SK-N-SH (cell line): Measurements from ENCODE around the gene PBXIP1. TPM values are rescaled to one million over a fixed set of nuclear protein-coding genes. Genes with fewer than 3 reads are reported as not detected.

ENCODE experiments used
- CTCF ChIA-PET: fragments of 300-600, 350-600 bp; formaldehyde crosslinking; extraction: SDS; loops from one replicate; lab custom pipeline; 2021; lab: Yijun Ruan, JAX
- POLR2A ChIA-PET: fragments of 350-600 bp; sonication (Branson Sonifier 250); formaldehyde crosslinking; extraction: SDS; loops from one replicate; lab custom pipeline; 2020; ENCODE audit warnings: antibody characterized with exemption, inconsistent platforms; lab: Yijun Ruan, JAX
- DNase-seq: peaks from one replicate; pipeline ENCODE4 v3.0.0; 2012
- H2AFZ ChIP-seq: fragments of 200-600 bp; sonication (generic); 2 replicates; pipeline ENCODE4 v1.8.1; 2016; ENCODE audit warnings: antibody characterized with exemption, mild to moderate bottlenecking, low read depth
- H3F3A ChIP-seq: fragments of 200-600 bp; sonication (generic); replicated peaks from 2 replicates; pipeline ENCODE3; 2016; ENCODE audit warnings: antibody characterized with exemption, mild to moderate bottlenecking; ENCODE audit not compliant: insufficient read depth
- H3K27ac ChIP-seq, 2 experiments: fragments of 200-500 bp in 1 of 2; fragments of 200-600 bp in 1 of 2; sonication (Bioruptor generic) in 1 of 2; sonication (generic), shearing (Covaris generic) in 1 of 2; 2 replicates each; pipeline versions ENCODE4 v1.5.1 to v1.6.1; 2014 to 2016; ENCODE audit warnings: low read depth in 2 of 2, inconsistent platforms in 1 of 2, low read length in 1 of 2, mild to moderate bottlenecking in 1 of 2, mixed read lengths in 1 of 2
- H3K27me3 ChIP-seq: fragments of 200-600 bp; sonication (generic), shearing (Covaris generic); 2 replicates; pipeline ENCODE4 v1.6.1; 2016; ENCODE audit warnings: mixed run types; ENCODE audit not compliant: insufficient read depth
- H3K36me3 ChIP-seq, 2 experiments: fragments of 200-500 bp in 1 of 2; fragments of 200-600 bp in 1 of 2; sonication (Bioruptor generic) in 1 of 2; sonication (generic) in 1 of 2; replicated peaks in 1 of 2; 2 replicates each; pipeline versions ENCODE3 to v1.5.1; 2014 to 2016; ENCODE audit warnings: low read length in 1 of 2, mild to moderate bottlenecking in 1 of 2; ENCODE audit not compliant: insufficient read depth in 2 of 2, control insufficient read depth in 1 of 2
- H3K4me1 ChIP-seq, 2 experiments: fragments of 200-500 bp in 1 of 2; fragments of 200-600 bp in 1 of 2; sonication (Bioruptor generic) in 1 of 2; sonication (generic), shearing (Covaris generic) in 1 of 2; 2 replicates each; pipeline versions ENCODE4 v1.5.1 to v1.6.1; 2014 to 2016; ENCODE audit warnings: low read depth in 1 of 2, low read length in 1 of 2, mixed run types in 1 of 2; ENCODE audit not compliant: insufficient read depth in 2 of 2, control insufficient read depth in 1 of 2
- H3K4me2 ChIP-seq: fragments of 200-600 bp; sonication (generic), shearing (Covaris generic); 2 replicates; pipeline ENCODE4 v1.6.1; 2017; ENCODE audit warnings: mixed run types
- H3K4me3 ChIP-seq, 2 experiments: fragments of 200-500 bp in 1 of 2; fragments of 200-600 bp in 1 of 2; sonication (Bioruptor generic) in 1 of 2; sonication (generic), shearing (Covaris generic) in 1 of 2; 2 replicates each; pipeline versions ENCODE4 v1.5.1 to v1.8.1; 2014 to 2016; ENCODE audit warnings: low read depth in 2 of 2, inconsistent platforms in 1 of 2, low read length in 1 of 2, mild to moderate bottlenecking in 1 of 2, mixed read lengths in 1 of 2, moderate library complexity in 1 of 2
- H3K79me2 ChIP-seq: fragments of 200-600 bp; sonication (generic); 2 replicates; pipeline ENCODE4 v1.8.1; 2017; ENCODE audit warnings: mild to moderate bottlenecking; ENCODE audit not compliant: insufficient read depth
- H3K9ac ChIP-seq: fragments of 200-600 bp; sonication (generic); 2 replicates; pipeline ENCODE4 v1.6.1; 2017; ENCODE audit warnings: mixed run types
- H3K9me2 ChIP-seq: fragments of 200-600 bp; sonication (generic); 2 replicates; pipeline ENCODE4 v1.6.1; 2017; ENCODE audit warnings: mixed run types
- H3K9me3 ChIP-seq: fragments of 200-600 bp; sonication (generic); 2 replicates; pipeline ENCODE4 v1.6.1; 2017; ENCODE audit warnings: mixed run types, mild to moderate bottlenecking, moderate library complexity
- H4K20me1 ChIP-seq: fragments of 200-600 bp; sonication (generic); 2 replicates; pipeline ENCODE4 v1.6.1; 2017; ENCODE audit warnings: mild to moderate bottlenecking, mixed run types; ENCODE audit not compliant: insufficient read depth
- CHD2 ChIP-seq: fragments of 150-350 bp; IDR thresholded peaks from 2 replicates; pipeline ENCODE4 v1.6.1; 2018; ENCODE audit warnings: low read length; ENCODE audit not compliant: partially characterized antibody
- EP300 ChIP-seq, 2 experiments: IDR thresholded peaks; 2 replicates each; pipeline versions ENCODE4 v1.4.0 to v1.6.1; 2012; ENCODE audit warnings: borderline replicate concordance in 1 of 2, low read depth in 1 of 2, low read length in 1 of 2
- EZH2phosphoT487 ChIP-seq: fragments of 200-600 bp; sonication (generic); IDR thresholded peaks from 2 replicates; pipeline ENCODE4 v1.6.1; 2017; ENCODE audit warnings: low read depth, mixed run types, mild to moderate bottlenecking, antibody characterized with exemption, moderate library complexity, borderline replicate concordance
- IRF3 ChIP-seq: fragments of 150-350 bp; IDR thresholded peaks from 2 replicates; pipeline ENCODE4 v1.6.1; 2016; ENCODE audit warnings: mild to moderate bottlenecking, low read depth, low read length
- POLR2AphosphoS5 ChIP-seq: IDR thresholded peaks from 2 replicates; pipeline ENCODE4 v1.6.1; 2012; ENCODE audit warnings: low read depth, low read length
- RXRA ChIP-seq: IDR thresholded peaks from 2 replicates; pipeline ENCODE4 v1.4.0; 2012; ENCODE audit warnings: low read depth, mild to moderate bottlenecking, borderline replicate concordance
- SIN3A ChIP-seq: IDR thresholded peaks from 2 replicates; pipeline ENCODE4 v1.6.1; 2012; ENCODE audit warnings: low read depth, mild to moderate bottlenecking, low read length, moderate library complexity, borderline replicate concordance
- TEAD4 ChIP-seq: IDR thresholded peaks from 2 replicates; pipeline ENCODE4 v1.4.0; 2012; ENCODE audit warnings: mild to moderate bottlenecking, borderline replicate concordance; ENCODE audit not compliant: insufficient read depth
- YY1 ChIP-seq: IDR thresholded peaks from 2 replicates; pipeline ENCODE4 v1.4.0; 2012; ENCODE audit warnings: low read depth, mild to moderate bottlenecking
- WGBS: methylation state at CpG from one replicate; pipeline ENCODE4 v1.1.6; 2017; ENCODE audit warnings: low lambda C conversion rate; 5-methylcytosine and 5-hydroxymethylcytosine counted together
- polyA plus RNA-seq, 3 experiments: library from polyadenylated mRNA; depleted of rRNA; stranded (reverse); fragments of >200 nt; gene quantifications; 2 replicates each; pipeline ENCODE4 v1.2.3, GENCODE V29; 2012
- TF ChIP-seq, protein P1 (sequence below): IDR thresholded peaks from 2 replicates; pipeline ENCODE4 v1.4.0; 2012; ENCODE audit warnings: low read depth, borderline replicate concordance
- TF ChIP-seq, protein P2 (sequence below): IDR thresholded peaks from 2 replicates; pipeline ENCODE4 v1.6.1; 2012; ENCODE audit warnings: mild to moderate bottlenecking, low read depth, low read length, moderate library complexity
- TF ChIP-seq, protein P3 (sequence below): fragments of 200-600 bp; sonication (generic); IDR thresholded peaks from 2 replicates; pipeline ENCODE4 v1.6.1; 2017; ENCODE audit warnings: antibody characterized with exemption, mild to moderate bottlenecking, moderate library complexity

Gene PBXIP1
- polyA plus RNA-seq, 1 of the 3 experiments (the other 2 are of a cell fraction), result 55.9 TPM

DNA sequence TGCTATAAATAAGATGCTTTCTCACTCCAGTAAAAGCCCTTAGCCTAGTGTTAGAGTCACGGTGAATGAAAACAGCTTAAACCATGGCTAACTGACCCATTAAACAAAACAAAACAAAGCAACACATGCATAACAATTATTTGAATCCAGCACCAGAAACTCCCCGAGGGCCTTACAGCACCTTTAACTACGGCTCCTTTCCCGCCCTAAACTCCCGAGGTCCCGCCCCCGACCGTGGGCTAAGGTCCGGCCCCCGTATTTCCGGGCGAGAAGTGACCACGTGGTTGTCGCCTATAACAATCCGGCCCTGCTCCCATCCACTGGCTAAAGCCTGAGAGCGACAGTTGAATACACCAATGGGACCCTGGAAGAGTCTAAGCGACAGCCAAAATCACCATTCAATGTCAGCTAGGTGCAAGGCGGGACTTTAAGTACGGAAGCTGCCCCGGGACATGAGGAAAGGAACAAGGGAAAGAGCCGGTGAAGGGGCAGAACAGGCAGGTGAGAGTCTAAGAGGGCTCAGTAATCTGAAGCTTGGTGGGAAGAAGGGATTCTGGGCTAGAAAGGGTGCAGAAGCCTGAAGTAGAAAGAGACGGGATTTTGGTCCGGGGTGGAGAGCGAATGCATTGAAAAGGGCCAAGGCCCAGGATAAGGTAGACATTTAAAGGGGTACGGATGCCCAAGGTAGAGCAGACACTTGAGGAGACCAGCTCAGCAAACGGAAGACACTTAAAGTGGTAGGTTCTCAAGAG lies 27.2 kb upstream of the PBXIP1 start, which contains the start of gene FLAD1 (continued):
- TF ChIP-seq POLR2AphosphoS5 (peak; percentile 67), RXRA (no peak), IRF3 (peak; percentile 98), CHD2 (peak; percentile 97), TEAD4 (no peak), SIN3A (peak; percentile 90), EZH2phosphoT487 (no peak), EP300 (IDR thresholded peaks at IDR 0.05; ENCODE audit: borderline replicate concordance in 1 of 2, low read depth in 1 of 2, low read length in 1 of 2) (no peak)
- TF ChIP-seq, protein P1, sequence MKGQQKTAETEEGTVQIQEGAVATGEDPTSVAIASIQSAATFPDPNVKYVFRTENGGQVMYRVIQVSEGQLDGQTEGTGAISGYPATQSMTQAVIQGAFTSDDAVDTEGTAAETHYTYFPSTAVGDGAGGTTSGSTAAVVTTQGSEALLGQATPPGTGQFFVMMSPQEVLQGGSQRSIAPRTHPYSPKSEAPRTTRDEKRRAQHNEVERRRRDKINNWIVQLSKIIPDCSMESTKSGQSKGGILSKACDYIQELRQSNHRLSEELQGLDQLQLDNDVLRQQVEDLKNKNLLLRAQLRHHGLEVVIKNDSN, result peak; percentile 95
- TF ChIP-seq, all 33 proteins: peak for 16

- no peaks in the 10 kb centered on the region for H3K27me3 ChIP-seq
- peaks cover 13% of the 10 kb centered on the region for H3F3A ChIP-seq
- TF ChIP-seq, protein P2, sequence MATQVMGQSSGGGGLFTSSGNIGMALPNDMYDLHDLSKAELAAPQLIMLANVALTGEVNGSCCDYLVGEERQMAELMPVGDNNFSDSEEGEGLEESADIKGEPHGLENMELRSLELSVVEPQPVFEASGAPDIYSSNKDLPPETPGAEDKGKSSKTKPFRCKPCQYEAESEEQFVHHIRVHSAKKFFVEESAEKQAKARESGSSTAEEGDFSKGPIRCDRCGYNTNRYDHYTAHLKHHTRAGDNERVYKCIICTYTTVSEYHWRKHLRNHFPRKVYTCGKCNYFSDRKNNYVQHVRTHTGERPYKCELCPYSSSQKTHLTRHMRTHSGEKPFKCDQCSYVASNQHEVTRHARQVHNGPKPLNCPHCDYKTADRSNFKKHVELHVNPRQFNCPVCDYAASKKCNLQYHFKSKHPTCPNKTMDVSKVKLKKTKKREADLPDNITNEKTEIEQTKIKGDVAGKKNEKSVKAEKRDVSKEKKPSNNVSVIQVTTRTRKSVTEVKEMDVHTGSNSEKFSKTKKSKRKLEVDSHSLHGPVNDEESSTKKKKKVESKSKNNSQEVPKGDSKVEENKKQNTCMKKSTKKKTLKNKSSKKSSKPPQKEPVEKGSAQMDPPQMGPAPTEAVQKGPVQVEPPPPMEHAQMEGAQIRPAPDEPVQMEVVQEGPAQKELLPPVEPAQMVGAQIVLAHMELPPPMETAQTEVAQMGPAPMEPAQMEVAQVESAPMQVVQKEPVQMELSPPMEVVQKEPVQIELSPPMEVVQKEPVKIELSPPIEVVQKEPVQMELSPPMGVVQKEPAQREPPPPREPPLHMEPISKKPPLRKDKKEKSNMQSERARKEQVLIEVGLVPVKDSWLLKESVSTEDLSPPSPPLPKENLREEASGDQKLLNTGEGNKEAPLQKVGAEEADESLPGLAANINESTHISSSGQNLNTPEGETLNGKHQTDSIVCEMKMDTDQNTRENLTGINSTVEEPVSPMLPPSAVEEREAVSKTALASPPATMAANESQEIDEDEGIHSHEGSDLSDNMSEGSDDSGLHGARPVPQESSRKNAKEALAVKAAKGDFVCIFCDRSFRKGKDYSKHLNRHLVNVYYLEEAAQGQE, result no peak
- no peak for TF ChIP-seq YY1
- TF ChIP-seq, protein P3, sequence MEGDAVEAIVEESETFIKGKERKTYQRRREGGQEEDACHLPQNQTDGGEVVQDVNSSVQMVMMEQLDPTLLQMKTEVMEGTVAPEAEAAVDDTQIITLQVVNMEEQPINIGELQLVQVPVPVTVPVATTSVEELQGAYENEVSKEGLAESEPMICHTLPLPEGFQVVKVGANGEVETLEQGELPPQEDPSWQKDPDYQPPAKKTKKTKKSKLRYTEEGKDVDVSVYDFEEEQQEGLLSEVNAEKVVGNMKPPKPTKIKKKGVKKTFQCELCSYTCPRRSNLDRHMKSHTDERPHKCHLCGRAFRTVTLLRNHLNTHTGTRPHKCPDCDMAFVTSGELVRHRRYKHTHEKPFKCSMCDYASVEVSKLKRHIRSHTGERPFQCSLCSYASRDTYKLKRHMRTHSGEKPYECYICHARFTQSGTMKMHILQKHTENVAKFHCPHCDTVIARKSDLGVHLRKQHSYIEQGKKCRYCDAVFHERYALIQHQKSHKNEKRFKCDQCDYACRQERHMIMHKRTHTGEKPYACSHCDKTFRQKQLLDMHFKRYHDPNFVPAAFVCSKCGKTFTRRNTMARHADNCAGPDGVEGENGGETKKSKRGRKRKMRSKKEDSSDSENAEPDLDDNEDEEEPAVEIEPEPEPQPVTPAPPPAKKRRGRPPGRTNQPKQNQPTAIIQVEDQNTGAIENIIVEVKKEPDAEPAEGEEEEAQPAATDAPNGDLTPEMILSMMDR, result no peak
- TF ChIP-seq, all 33 proteins: peak for 0
- H3K4me2 ChIP-seq, result peak overlapping the region; percentile 72
- H3K27ac ChIP-seq, result peak overlapping the region; percentile 14 to 77; a peak in 3 of 4 replicates
- H3K79me2 ChIP-seq, result peaks cover 88% of the 10 kb centered on the region
- peak overlapping the region; percentile 42; the same call in 1 of the 2 replicates for H3K9ac ChIP-seq
- no peaks in the 10 kb centered on the region for H3K9me3 ChIP-seq
- POLR2A ChIA-PET, result interaction anchor here (0.6 to 2.7 kb wide), 2 partner anchors 11 to 12 kb away, joined by 3 to 22 read pairs; partner anchors contain the start of genes LENEP and SHC1
- peak overlapping the region; percentile 60; the same call in 1 of the 2 replicates for H2AFZ ChIP-seq
- peaks cover 9 to 20% of the 10 kb centered on the region in 2 experiments; a peak in 3 of 4 replicates for H3K4me1 ChIP-seq
- H3K4me3 ChIP-seq, result peak overlapping the region; percentile 72 to 82
- no peaks in the 10 kb centered on the region for H4K20me1 ChIP-seq
- DNase-seq, result no peak
- CTCF ChIA-PET, result interaction anchor here (1.0 to 37.5 kb wide), 7 partner anchors 16 to 104 kb away, joined by 3 to 640 read pairs (median 7); partner anchors contain the start of genes LENEP, PYGO2 and ZBTB7B
- 76% methylated on average over 6 of the region's 6 CpGs for WGBS
- no peaks in the 10 kb centered on the region for H3K9me2 ChIP-seq
- H3K36me3 ChIP-seq, result peaks cover 7 to 16% of the 10 kb centered on the region in 2 experiments
Measured at GRCh38 chr1:154982341-154982740, 26.4 kb upstream of the PBXIP1 start.
